SKM-1 (cell line): ENCODE measurements around the gene CCDC121.
"Not testable (repeated sequence)": the region's sequence is repeated elsewhere in the genome, so short reads cannot be mapped to it uniquely, and the experiment has no call there.

ENCODE experiments used
- DNase-seq: peaks from one replicate; lab custom pipeline; 2025; ENCODE audit not compliant: unreplicated experiment; lab: John Stamatoyannopoulos, UW

CCDC121 gene

DNA sequence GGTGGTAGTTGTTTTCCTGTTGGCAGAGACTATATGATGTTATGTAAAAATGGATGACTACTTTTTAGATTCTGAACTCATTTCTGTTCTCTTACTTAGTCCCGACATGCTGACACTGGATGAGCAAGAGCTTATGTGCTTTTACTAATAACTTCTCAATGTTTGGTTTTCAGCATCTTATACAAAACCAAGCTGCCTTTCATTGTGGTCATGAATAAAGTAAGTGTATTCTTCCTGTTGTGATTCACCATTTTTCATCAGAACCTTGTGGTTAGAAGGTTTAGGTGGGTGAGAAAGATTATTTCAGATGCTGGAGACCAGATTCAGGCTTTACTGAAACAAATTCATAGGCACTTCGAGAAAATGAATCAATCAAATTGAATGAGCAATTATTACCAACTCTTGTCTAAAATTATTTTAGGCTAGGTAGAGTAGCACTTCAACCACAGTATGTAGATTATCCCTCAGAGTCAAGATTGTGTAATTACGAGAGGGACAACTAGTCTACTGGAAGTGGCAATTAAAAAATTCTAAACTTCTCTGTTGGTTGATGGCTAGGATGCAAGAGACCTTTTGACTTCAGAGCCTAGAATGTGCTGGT, 9.3 kb upstream of the CCDC121 start:
- no peak for DNase-seq

DNA sequence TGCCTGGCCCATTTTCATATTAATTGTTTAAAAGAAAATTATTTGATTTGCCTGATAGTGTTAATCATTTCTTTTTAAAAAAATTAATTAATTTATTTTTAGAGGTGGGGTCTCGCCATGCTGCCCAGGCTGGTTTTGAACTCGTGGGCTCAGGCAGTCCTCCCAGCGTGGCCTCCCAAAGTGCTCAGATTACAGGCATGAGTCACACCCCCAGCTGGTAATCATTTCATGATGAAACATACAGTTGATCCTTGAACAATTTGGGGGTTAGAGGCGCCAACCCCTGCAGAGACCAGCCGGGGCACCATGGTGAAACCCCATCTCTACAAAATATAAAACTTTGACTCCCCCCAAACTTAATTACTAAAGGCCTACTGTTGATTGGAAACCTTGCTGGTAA, 8.0 kb upstream of the CCDC121 start:
- DNase-seq: no peak

- DNase-seq: no peak
Measured at GRCh38 chr2:27634291-27634690, 5.5 kb upstream of the CCDC121 start.

GRCh38 chr2:27630257-27630656, 1.4 kb upstream of the CCDC121 start:
- DNase-seq: not testable (repeated sequence)

DNA sequence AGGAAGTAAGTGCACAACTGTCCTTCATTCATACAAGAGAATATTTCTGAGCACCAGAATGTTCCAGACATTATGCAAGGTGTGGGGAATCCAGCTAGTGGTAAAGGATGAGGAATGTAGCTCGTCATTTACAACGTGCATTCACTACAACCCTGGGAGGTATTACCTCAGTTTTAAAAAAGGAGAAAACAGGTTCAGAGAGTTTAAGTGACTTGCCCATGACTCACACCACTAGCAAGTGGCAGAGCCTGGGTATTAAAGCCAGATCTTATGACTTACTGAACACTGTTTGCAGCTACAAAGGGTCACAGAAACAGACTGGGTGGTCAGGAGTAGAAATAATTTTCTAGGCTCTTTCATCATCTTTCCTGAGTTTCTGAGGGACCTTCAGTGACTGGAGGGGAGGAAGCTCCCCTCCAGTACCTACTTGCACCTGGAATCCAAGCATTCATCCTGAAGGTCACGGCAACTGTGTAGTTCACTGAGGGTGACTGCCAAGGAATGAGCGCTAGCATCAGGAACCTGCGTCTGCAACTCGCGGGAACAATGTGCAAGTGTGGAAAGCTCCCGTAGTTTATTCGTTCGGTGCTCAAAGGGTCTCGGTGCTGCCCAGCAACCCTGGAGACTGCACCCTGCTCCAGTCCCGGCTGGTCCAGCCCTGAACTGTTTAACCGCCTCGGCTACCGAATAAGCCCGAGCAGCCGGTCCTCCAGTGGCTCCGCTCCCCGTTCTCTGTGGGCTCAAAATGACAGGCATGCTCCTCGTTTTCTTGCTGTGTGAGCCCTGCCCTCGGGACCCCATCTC, 647 bp downstream of the CCDC121 start:
- no peak for DNase-seq

- DNase-seq: not testable (repeated sequence)
Measured at GRCh38 chr2:27626921-27627320, 1.9 kb downstream of the CCDC121 start.

GRCh38 chr2:27626323-27626722, 2.5 kb downstream of the CCDC121 start:
- not testable (repeated sequence) for DNase-seq

DNA sequence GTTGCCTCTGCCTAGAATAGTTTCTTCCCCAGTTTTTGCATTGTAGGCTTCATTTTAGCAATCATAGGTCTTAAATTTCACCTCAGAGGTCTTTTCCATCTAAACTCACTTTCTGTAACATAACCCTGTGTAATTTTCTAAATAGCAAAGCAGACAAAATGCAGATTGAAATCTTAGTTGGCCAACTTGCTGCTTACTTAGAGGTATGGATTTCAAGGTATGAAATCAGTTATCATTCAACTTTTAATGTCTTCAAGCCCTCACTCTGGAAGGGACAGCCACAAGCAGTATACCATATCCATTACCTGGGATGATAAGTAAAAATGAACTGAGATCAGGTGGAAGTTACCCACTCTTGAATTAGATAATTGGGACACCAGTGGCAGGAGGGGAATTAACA, 3.9 kb downstream of the CCDC121 start:
- DNase-seq: no peak

GRCh38 chr2:27622921-27623384, 5.9 kb downstream of the CCDC121 start:
- DNase-seq: no peak

GRCh38 chr2:27621524-27621923, 7.3 kb downstream of the CCDC121 start:
- no peak for DNase-seq

DNA sequence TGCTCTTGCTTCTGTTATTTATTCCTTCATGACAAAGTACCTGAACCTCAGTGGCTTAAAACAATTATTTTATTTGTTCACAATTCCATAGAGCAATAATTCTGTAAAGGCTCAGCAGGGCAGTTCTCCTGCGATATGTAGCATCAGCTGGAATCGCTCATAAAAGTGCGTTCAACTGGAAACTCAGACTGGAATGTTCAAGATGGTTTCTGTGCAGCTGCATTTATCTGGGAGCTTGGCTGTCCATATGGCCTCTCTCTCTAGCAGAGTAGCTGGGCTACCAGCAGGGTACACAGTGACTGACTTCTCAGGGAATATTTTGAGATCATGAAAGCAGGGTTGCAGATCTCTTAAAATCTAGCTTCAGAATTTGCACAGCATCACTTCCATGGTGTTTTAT, 13.5 kb downstream of the CCDC121 start:
- DNase-seq: no peak

- no peak for DNase-seq
Measured at GRCh38 chr2:27613985-27614384, 14.8 kb downstream of the CCDC121 start.

DNA sequence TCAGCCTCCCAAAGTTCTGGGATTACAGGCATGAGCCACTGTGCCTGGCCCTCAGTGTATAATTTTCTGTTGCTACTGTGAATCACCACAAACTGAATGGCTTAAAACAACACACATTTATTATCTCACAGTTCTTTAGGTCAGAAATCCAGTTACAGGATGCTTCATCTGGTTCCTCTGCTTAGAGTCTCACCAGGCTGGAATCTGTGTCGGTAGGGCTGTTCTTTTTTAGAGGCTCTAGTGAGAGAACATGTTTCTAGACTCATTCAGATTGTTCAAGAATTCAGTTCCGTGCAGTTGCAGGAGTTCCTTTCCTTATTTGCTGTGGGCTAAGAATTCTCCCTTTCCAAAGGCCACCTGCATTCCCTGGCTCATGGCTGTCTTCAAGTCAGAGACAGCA, 22.2 kb downstream of the CCDC121 start:
- no peak for DNase-seq

DNA sequence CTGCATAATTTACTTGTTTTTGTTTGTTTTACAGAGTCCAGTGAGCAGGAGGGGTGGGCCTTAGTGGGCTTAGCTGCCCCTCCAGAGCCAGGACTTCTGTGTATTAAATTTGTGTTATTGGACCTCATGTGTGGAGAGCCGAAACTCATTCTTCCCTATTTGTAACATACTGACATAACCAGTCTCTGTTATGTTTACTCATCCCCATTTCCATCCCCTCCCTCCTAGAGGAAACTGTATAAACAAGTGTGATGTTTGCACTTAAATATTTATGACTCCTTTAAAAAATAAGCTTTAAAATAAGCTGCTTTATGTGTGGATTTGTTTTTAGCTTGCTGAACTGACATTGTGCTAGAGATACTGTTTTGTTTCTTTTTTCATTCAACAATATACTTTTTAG, 32.2 kb downstream of the CCDC121 start:
- DNase-seq: no peak

GRCh38 chr2:27595412-27595811, 33.4 kb downstream of the CCDC121 start:
- DNase-seq: not testable (repeated sequence)

- not testable (repeated sequence) for DNase-seq
Measured at GRCh38 chr2:27594020-27594703, 34.6 kb downstream of the CCDC121 start.

DNA sequence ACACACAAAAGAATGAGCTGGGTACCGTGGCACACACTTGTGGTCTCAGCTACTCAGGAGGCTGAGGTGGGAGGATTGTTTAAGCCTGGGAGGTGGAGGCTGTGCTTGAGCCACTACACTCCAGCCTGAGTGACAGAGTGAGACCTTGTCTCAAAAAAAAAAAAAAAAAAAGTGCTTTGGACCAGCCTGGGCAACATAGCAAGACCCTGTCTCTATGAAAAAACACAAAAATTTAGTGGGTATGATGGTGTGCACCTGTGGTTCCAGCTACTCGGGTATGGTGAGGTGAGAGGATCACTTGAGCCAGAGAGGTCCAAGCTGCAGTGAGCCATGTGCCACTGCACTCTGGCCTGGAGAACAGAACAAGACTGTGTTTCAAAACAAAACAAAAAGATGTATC, 35.6 kb downstream of the CCDC121 start:
- no peak for DNase-seq

- DNase-seq: no peak
Measured at GRCh38 chr2:27591745-27592144, 37.1 kb downstream of the CCDC121 start.

DNA sequence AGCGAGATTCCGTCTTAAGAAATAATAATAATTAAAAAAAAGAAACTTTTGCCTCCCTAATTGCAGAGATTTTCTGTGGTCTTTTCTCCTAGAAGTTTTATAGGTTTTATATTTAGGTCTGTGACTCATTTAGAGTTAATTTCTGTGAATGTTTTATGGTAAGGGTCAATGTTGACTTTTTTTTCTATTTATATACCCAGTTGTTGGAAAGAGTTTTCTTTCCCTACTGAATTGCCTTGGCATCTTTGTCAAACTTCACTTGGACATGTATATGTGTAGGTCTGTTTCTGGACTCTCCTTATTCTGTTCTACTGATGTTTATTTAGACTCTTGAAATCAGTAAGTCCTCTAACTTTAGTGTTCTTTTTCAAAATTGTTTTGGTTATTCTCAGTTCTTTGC, 40.5 kb downstream of the CCDC121 start:
- no peak for DNase-seq

- DNase-seq: no peak
Measured at GRCh38 chr2:27587025-27587424, 41.8 kb downstream of the CCDC121 start.

GRCh38 chr2:27584597-27584996, 44.2 kb downstream of the CCDC121 start:
- DNase-seq: no peak

GRCh38 chr2:27583390-27583915, 45.4 kb downstream of the CCDC121 start:
- no peak for DNase-seq
